T-helper 2 cell treated with Interferon-gamma antibody and Interleukin-4, amounts not matched to agents 100 ng/mL and 5 ng/mL, for 36 hours (primary cell): ENCODE data around the gene JOSD2. TPM values are rescaled to one million over a fixed set of nuclear protein-coding genes. Genes with fewer than 3 reads are reported as not detected.

Experiments used
- intact Hi-C: fragments of 100-400 bp; cut with micrococcal nuclease; formaldehyde crosslinking; loops from one replicate; pipeline ENCODE4 v1.15.1; 2023
- total RNA-seq: library from RNA; stranded (reverse); gene quantifications from 2 replicates; pipeline ENCODE4 v1.2.3, GENCODE V29; 2022

Gene JOSD2
- total RNA-seq, 1 donor from 2014 or later, result 32.4 TPM

- intact Hi-C loops, result no loop called here
Measured at GRCh38 chr19:50514346-50515167, 3.6 kb upstream of the JOSD2 start.

GRCh38 chr19:50513746-50514345, 2.9 kb upstream of the JOSD2 start, which contains the start of gene ASPDH:
TSS of gene ASPDH (minus strand) at chr19:50513913. CDS start at chr19:50513823, 90 bp downstream.
- intact Hi-C loops, result no loop called here

GRCh38 chr19:50512999-50513745, 2.2 kb upstream of the JOSD2 start:
- intact Hi-C loops, result no loop called here

GRCh38 chr19:50512112-50512998, 1.4 kb upstream of the JOSD2 start:
- intact Hi-C loops, result no loop called here

- intact Hi-C loops, result loop anchor here (1.0 to 2.0 kb wide), 7 partner anchors 34 to 598 kb away; partner anchors contain the start of genes CTU1, EMC10, GARIN5A and NR1H2
Measured at GRCh38 chr19:50510700-50511068, 307 bp downstream of the JOSD2 start.

GRCh38 chr19:50510121-50510670, 795 bp downstream of the JOSD2 start:
- intact Hi-C loops, result loop anchor here (2.0 kb wide), 1 partner anchor 141 kb away; no protein-coding TSS in a partner anchor

GRCh38 chr19:50509366-50509765, 1.6 kb downstream of the JOSD2 start:
- intact Hi-C loops, result no loop called here

- intact Hi-C loops, result no loop called here
Measured at GRCh38 chr19:50508843-50509190, 2.2 kb downstream of the JOSD2 start.

GRCh38 chr19:50507376-50507775, 3.6 kb downstream of the JOSD2 start:
- intact Hi-C loops, result no loop called here

- intact Hi-C loops, result no loop called here
Measured at GRCh38 chr19:50506700-50507099, 4.3 kb downstream of the JOSD2 start.

- intact Hi-C loops, result no loop called here
Measured at GRCh38 chr19:50505856-50506611, 5.0 kb downstream of the JOSD2 start.

GRCh38 chr19:50501568-50502475, 9.2 kb downstream of the JOSD2 start:
- intact Hi-C loops, result no loop called here

GRCh38 chr19:50501186-50501567, 9.8 kb downstream of the JOSD2 start:
- intact Hi-C loops, result no loop called here

- intact Hi-C loops, result no loop called here
Measured at GRCh38 chr19:50500753-50501151, 10.2 kb downstream of the JOSD2 start.

- intact Hi-C loops, result no loop called here
Measured at GRCh38 chr19:50500060-50500752, 10.8 kb downstream of the JOSD2 start.

- intact Hi-C loops, result no loop called here
Measured at GRCh38 chr19:50498219-50499056, 12.6 kb downstream of the JOSD2 start.

- intact Hi-C loops, result no loop called here
Measured at GRCh38 chr19:50497022-50497405, 14.0 kb downstream of the JOSD2 start.
